HepG2 (cell line): ENCODE data around the gene FAM110D. TPM values are rescaled to one million over a fixed set of nuclear protein-coding genes. Genes with fewer than 3 reads are reported as not detected.

Source experiments
- ATAC-seq: fragments of 200-7000 bp; cut with Tn5 transposase; 3 replicates; pipeline ENCODE4 v1.9.1; 2020; ENCODE audit warnings: mild to moderate bottlenecking, moderate library complexity
- BruUV-seq: library from RNA; stranded (reverse); fragments of 400-500 nt; replicated peaks from 2 replicates; lab custom pipeline; 2021; lab: Mats Ljungman, UMichigan
- CTCF ChIA-PET: fragments of 300-600 bp; formaldehyde crosslinking; extraction: SDS; loops from one replicate; lab custom pipeline; 2021; ENCODE audit warnings: low total read pairs, inconsistent platforms, low intra/inter-chr PET ratio; lab: Yijun Ruan, JAX
- POLR2A ChIA-PET: fragments of 350-600 bp; sonication (Branson Sonifier 250); formaldehyde crosslinking; loops from one replicate; lab custom pipeline; 2020; ENCODE audit warnings: antibody characterized with exemption, inconsistent platforms; lab: Yijun Ruan, JAX
- DNase-seq: peaks from one replicate; pipeline ENCODE4 v3.0.0-alpha.2; 2015; ENCODE audit warnings: low spot score
- FAIRE-seq: peaks from 3 replicates; lab custom pipeline; 2011; peaks lifted over from hg19 to GRCh38; lab: Jason Lieb, UNC
- H2AFZ ChIP-seq: one replicate; pipeline ENCODE4 v1.6.1; 2011; ENCODE audit warnings: low read length, inconsistent platforms
- H3K27ac ChIP-seq: fragments of 300-600 bp; 3 replicates; pipeline ENCODE4 v1.8.0; 2011; ENCODE audit warnings: mixed run types, mild to moderate bottlenecking, mixed read lengths, low read length, inconsistent platforms; ENCODE audit not compliant: insufficient read depth; ENCODE audit errors: extremely low read length
- H3K27me3 ChIP-seq, 2 experiments: fragments of 200-600 bp in 1 of 2; 2 replicates in 1 of 2; 3 replicates in 1 of 2; pipeline versions ENCODE4 v1.6.0 to v1.8.0; 2011; ENCODE audit warnings: low read length in 2 of 2, mild to moderate bottlenecking in 2 of 2, moderate library complexity in 2 of 2, inconsistent platforms in 1 of 2; ENCODE audit not compliant: insufficient read depth in 2 of 2, control insufficient read depth in 1 of 2
- H3K36me3 ChIP-seq, 2 experiments: fragments of 200-600 bp in 1 of 2; replicated peaks in 1 of 2; 2 replicates in 1 of 2; 3 replicates in 1 of 2; pipeline versions ENCODE4 v1.5.1 to v1.8.0; 2011; ENCODE audit warnings: low read length in 2 of 2, inconsistent platforms in 1 of 2; ENCODE audit not compliant: insufficient read depth in 2 of 2, control insufficient read depth in 1 of 2
- H3K4me1 ChIP-seq: 2 replicates; pipeline ENCODE4 v1.5.1; 2012; ENCODE audit warnings: low read length, inconsistent platforms; ENCODE audit not compliant: insufficient read depth
- H3K4me2 ChIP-seq: 2 replicates; pipeline ENCODE4 v1.6.0; 2011; ENCODE audit warnings: low read depth, low read length, inconsistent platforms
- H3K4me3 ChIP-seq, 3 experiments: fragments of 200-600 bp in 1 of 3; sonication (generic), shearing (Covaris generic) in 1 of 3; replicated peaks in 1 of 3; 2 replicates each; pipeline ENCODE4 v1.5.1; 2011 to 2016; ENCODE audit warnings: low read length in 3 of 3, inconsistent platforms in 2 of 3, low read depth in 2 of 3, mild to moderate bottlenecking in 2 of 3, control low read depth in 1 of 3, mixed read lengths in 1 of 3; ENCODE audit not compliant: insufficient read depth in 1 of 3
- H3K79me2 ChIP-seq: one replicate; pipeline ENCODE4 v1.6.1; 2011; ENCODE audit warnings: low read length, inconsistent platforms; ENCODE audit not compliant: insufficient read depth
- H3K9ac ChIP-seq: 2 replicates; pipeline ENCODE4 v1.6.0; 2011; ENCODE audit warnings: mild to moderate bottlenecking, low read depth, low read length, inconsistent platforms; ENCODE audit not compliant: insufficient read depth
- H3K9me3 ChIP-seq: 2 replicates; pipeline ENCODE4 v1.5.1; 2012; ENCODE audit warnings: mild to moderate bottlenecking, low read length
- H4K20me1 ChIP-seq: 2 replicates; pipeline ENCODE4 v1.6.0; 2011; ENCODE audit warnings: inconsistent platforms, mild to moderate bottlenecking, low read length, moderate library complexity; ENCODE audit not compliant: insufficient read depth
- BHLHE40 ChIP-seq: IDR thresholded peaks from 2 replicates; pipeline ENCODE4 v1.6.1; 2011; ENCODE audit warnings: low read length, improper control_type of control experiment
- ELF1 ChIP-seq: sonication (generic); formaldehyde crosslinking; IDR thresholded peaks from 2 replicates; pipeline ENCODE4 v1.4.0; 2020; ENCODE audit warnings: missing genetic modification reagents
- FOSL1 ChIP-seq: sonication (generic); formaldehyde crosslinking; IDR thresholded peaks from 2 replicates; pipeline ENCODE4 v1.9.0; 2021; ENCODE audit warnings: missing genetic modification reagents, borderline replicate concordance
- HCFC1 ChIP-seq: fragments of 150-350 bp; IDR thresholded peaks from 2 replicates; pipeline ENCODE4 v1.6.1; 2014; ENCODE audit warnings: low read depth, low read length
- HINFP ChIP-seq: sonication (generic); formaldehyde crosslinking; IDR thresholded peaks from 2 replicates; pipeline ENCODE4 v1.4.0; 2020; ENCODE audit warnings: low read depth, mild to moderate bottlenecking, missing genetic modification reagents
- HNF1A ChIP-seq, 2 experiments: sonication (generic) in 1 of 2; formaldehyde crosslinking in 1 of 2; IDR thresholded peaks; 2 replicates each; pipeline versions ENCODE4 v1.4.0 to v1.6.1; 2016 to 2020; ENCODE audit warnings: borderline replicate concordance in 1 of 2, low read depth in 1 of 2, mild to moderate bottlenecking in 1 of 2, missing genetic modification reagents in 1 of 2
- KAT8 ChIP-seq: IDR thresholded peaks from 2 replicates; pipeline ENCODE4 v1.6.1; 2016; ENCODE audit warnings: missing genetic modification reagents, missing compliant biosample characterization
- MLLT10 ChIP-seq: sonication (generic); formaldehyde crosslinking; IDR thresholded peaks from 2 replicates; pipeline ENCODE4 v1.4.0; 2020; ENCODE audit warnings: missing genetic modification reagents
- MZF1 ChIP-seq: sonication (generic); formaldehyde crosslinking; IDR thresholded peaks from 2 replicates; pipeline ENCODE4 v1.8.1; 2023; ENCODE audit warnings: mild to moderate bottlenecking, missing genetic modification reagents, borderline replicate concordance
- POLR2G ChIP-seq: fragments of 200-400 bp; formaldehyde crosslinking; IDR thresholded peaks from 2 replicates; pipeline ENCODE4 v1.6.1; 2018; ENCODE audit warnings: mild to moderate bottlenecking, low read depth, low read length, moderate library complexity
- SMYD3 ChIP-seq: sonication (generic); formaldehyde crosslinking; IDR thresholded peaks from 2 replicates; pipeline ENCODE4 v1.8.1; 2023; ENCODE audit warnings: mild to moderate bottlenecking, missing genetic modification reagents
- TAF15 ChIP-seq: fragments of 200-400 bp; formaldehyde crosslinking; IDR thresholded peaks from one replicate; pipeline ENCODE4 v1.6.1; 2018; ENCODE audit warnings: mild to moderate bottlenecking, low read depth, low read length; ENCODE audit not compliant: poor library complexity, severe bottlenecking
- XBP1 ChIP-seq: sonication (generic); formaldehyde crosslinking; IDR thresholded peaks from 2 replicates; pipeline ENCODE4 v1.5.0; 2020; ENCODE audit warnings: missing genetic modification reagents
- ZFAT ChIP-seq: sonication (generic); formaldehyde crosslinking; conservative IDR thresholded peaks from 2 replicates; pipeline ENCODE4 v1.8.1; 2023; ENCODE audit warnings: missing genetic modification reagents, inconsistent platforms
- ZNF446 ChIP-seq: sonication (generic); formaldehyde crosslinking; IDR thresholded peaks from 2 replicates; pipeline ENCODE4 v1.5.0; 2020; ENCODE audit warnings: mild to moderate bottlenecking, missing genetic modification reagents
- ZNF83 ChIP-seq: sonication (generic); formaldehyde crosslinking; IDR thresholded peaks from 2 replicates; pipeline ENCODE4 v1.4.0; 2020; ENCODE audit warnings: missing genetic modification reagents, mild to moderate bottlenecking, borderline replicate concordance
- ZSCAN21 ChIP-seq: sonication (generic); formaldehyde crosslinking; IDR thresholded peaks from 2 replicates; pipeline ENCODE4 v1.8.0; 2022; ENCODE audit warnings: mild to moderate bottlenecking, missing genetic modification reagents, moderate library complexity, borderline replicate concordance
- ZSCAN22 ChIP-seq: sonication (generic); formaldehyde crosslinking; IDR thresholded peaks from 2 replicates; pipeline ENCODE4 v1.4.0; 2020; ENCODE audit warnings: mild to moderate bottlenecking, missing genetic modification reagents
- WGBS: methylation state at CpG from one replicate; pipeline ENCODE4 v1.1.6; 2017; ENCODE audit warnings: low lambda C conversion rate; 5-methylcytosine and 5-hydroxymethylcytosine counted together
- in situ Hi-C: cut with HindIII; loops from 2 replicates; pipeline ENCODE4 v1.10.0; 2017; ENCODE audit warnings: low pct_unique_long_range_greater_than_20kb; ENCODE audit not compliant: extremely low pct_ligation_motif_present
- intact Hi-C: fragments of 100-400 bp; cut with micrococcal nuclease; formaldehyde crosslinking; loops from one replicate; pipeline ENCODE4 v1.10.0; 2022; ENCODE audit not compliant: unreplicated experiment
- polyA plus RNA-seq, 8 experiments: library from polyadenylated mRNA; depleted of rRNA in 3 of 8; stranded (reverse) in 7 of 8; unstranded in 1 of 8; fragments of >200 nt; fragmentation: Illumina TruSeq in 4 of 8; extraction: Trizol in 4 of 8; gene quantifications; 2 replicates each; pipeline versions ENCODE4 v1.2.1 to v1.2.3, GENCODE V29; 2011 to 2016; ENCODE audit warnings: low read depth in 4 of 8, missing spikeins in 1 of 8, mixed read lengths in 1 of 8; ENCODE audit not compliant: insufficient read depth in 1 of 8
- total RNA-seq, 5 experiments: library from RNA; depleted of rRNA; stranded (reverse); fragments of >200 nt; fragmentation: Illumina TruSeq; extraction: Trizol; gene quantifications; 2 replicates each; pipeline ENCODE4 v1.2.3, GENCODE V29; 2016; ENCODE audit warnings: low read depth in 1 of 5

FAM110D gene
- total and polyA plus RNA-seq, 2 of the 13 experiments (the other 11 are each of a cell fraction or from before 2014, with no cell fraction given): not detected

GRCh38 chr1:26169669-26170471 lies 11.0 kb downstream of the FAM110D start, which contains the start of gene ZNF593:
ZNF593 (plus strand) TSS chr1:26169908; CDS start chr1:26169984, 76 bp downstream.
- FAIRE-seq: no peak
- TF ChIP-seq SMYD3 (CRISPR knock-in tag) (no peak), ELF1 (CRISPR knock-in tag) (peak; percentile 95), BHLHE40 (peak; percentile 74), FOSL1 (peak; percentile 23; the same call in 1 of the 2 replicates), ZNF446 (no peak), ZFAT (peak; percentile 75; the same call in 1 of the 2 replicates), XBP1 (CRISPR knock-in tag) (peak; percentile 52; the same call in 1 of the 2 replicates), MZF1 (CRISPR knock-in tag) (peak; percentile 79; the same call in 1 of the 2 replicates), ZSCAN21 (CRISPR knock-in tag) (peak; percentile 84), KAT8 (CRISPR knock-in tag) (peak; percentile 95), ZNF83 (CRISPR knock-in tag) (no peak), ZSCAN22 (CRISPR knock-in tag) (no peak), MLLT10 (no peak), HINFP (CRISPR knock-in tag) (peak; percentile 74; the same call in 1 of the 2 replicates), POLR2G (peak; percentile 84), HNF1A (IDR thresholded peaks at IDR 0.05; ENCODE audit: low read depth) (no peak), HNF1A (CRISPR knock-in tag; IDR thresholded peaks at IDR 0.05; ENCODE audit: borderline replicate concordance) (peak; percentile 78; the same call in 1 of the 2 replicates), TAF15 (no peak), HCFC1 (no peak)

More at GRCh38 chr1:26169669-26170471, 11.0 kb downstream of the FAM110D start, which contains the start of gene ZNF593:
- Histone ChIP-seq H3K4me1 (peaks cover 27% of the 10 kb centered on the region), H3K4me2 (peak within 1 kb of the TSS; percentile 94), H3K9me3 (no peaks in the 10 kb centered on the region), H4K20me1 (no peaks in the 10 kb centered on the region), H3K4me3 (peak within 1 kb of the TSS; percentile 83 to 91 (median 90)), H3K79me2 (peaks cover 7% of the 10 kb centered on the region), H3K27ac (peak within 1 kb of the TSS; percentile 60), H2AFZ (peak within 1 kb of the TSS; percentile 57), H3K36me3 (no peaks in the 10 kb centered on the region), H3K27me3 (peaks cover 0 to 9% of the 10 kb centered on the region in 2 experiments; a peak in 4 of 5 replicates), H3K9ac (peak within 1 kb of the TSS; percentile 88)
- peak; percentile 93 for ATAC-seq
- in situ Hi-C loops: loop anchor here (10.0 kb wide), 1 partner anchor 275 kb away; no protein-coding TSS in a partner anchor
- WGBS: 0% methylated on average over 12 of the region's 76 CpGs
- CTCF ChIA-PET: interaction anchor here (2.3 kb wide), 1 partner anchor 64 kb away, joined by 11 read pairs; the partner anchor contains the start of gene CEP85
- intact Hi-C loops: loop anchor here (2.0 kb wide), 1 partner anchor 63 kb away; no protein-coding TSS in a partner anchor
- TSS peak; percentile 91 for BruUV-seq
- peak; percentile 80 for DNase-seq
- POLR2A ChIA-PET: interaction anchor here (0.6 to 1.6 kb wide), 12 partner anchors 9 to 350 kb away, joined by 3 to 31 read pairs (median 4); partner anchors contain the start of genes CEP85, DHDDS, MTFR1L and PDIK1L
